Hepatocyte (in vitro differentiated cells): ENCODE measurements around the gene EGLN2.

Source experiments
- EZH2 ChIP-seq: fragments of 200-600 bp; sonication (generic); IDR thresholded peaks from 2 replicates; pipeline ENCODE4 v1.6.1; 2016; ENCODE audit warnings: antibody characterized with exemption, mild to moderate bottlenecking, borderline replicate concordance
- TF ChIP-seq, protein P1 (sequence below): fragments of 200-600 bp; sonication (generic); IDR thresholded peaks from 2 replicates; pipeline ENCODE4 v1.5.1; 2016; ENCODE audit warnings: antibody characterized with exemption, mild to moderate bottlenecking; ENCODE audit not compliant: poor library complexity

DNA sequence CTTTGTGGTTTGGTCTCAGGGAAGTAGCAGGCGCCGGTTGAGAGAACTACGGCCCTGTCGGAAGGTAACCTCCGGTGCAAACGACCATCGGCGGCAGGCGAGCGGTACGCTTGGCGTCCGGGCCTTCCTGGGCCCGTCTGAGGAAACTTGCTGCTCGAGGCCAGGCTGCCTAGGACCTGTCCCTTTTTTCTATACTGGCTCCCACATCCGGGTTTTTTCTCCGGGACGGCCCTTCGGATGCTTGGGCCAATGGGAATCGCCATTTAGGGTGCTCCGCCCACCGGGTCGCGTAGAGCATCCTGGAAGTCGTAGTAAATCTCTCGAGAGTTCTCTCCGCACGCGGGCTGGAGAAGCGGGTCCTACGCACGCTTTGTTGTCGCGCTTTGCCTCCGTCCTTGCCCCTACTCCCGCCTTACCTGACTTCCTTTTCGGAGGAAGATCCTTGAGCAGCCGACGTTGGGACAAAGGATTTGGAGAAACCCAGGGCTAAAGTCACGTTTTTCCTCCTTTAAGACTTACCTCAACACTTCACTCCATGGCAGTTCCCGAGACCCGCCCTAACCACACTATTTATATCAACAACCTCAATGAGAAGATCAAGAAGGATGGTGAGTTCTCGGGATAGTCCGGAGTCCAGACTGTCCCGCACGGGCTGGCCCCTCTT, 48.0 kb upstream of the EGLN2 start, which contains the start of gene SNRPA:
- TF ChIP-seq, protein P1, sequence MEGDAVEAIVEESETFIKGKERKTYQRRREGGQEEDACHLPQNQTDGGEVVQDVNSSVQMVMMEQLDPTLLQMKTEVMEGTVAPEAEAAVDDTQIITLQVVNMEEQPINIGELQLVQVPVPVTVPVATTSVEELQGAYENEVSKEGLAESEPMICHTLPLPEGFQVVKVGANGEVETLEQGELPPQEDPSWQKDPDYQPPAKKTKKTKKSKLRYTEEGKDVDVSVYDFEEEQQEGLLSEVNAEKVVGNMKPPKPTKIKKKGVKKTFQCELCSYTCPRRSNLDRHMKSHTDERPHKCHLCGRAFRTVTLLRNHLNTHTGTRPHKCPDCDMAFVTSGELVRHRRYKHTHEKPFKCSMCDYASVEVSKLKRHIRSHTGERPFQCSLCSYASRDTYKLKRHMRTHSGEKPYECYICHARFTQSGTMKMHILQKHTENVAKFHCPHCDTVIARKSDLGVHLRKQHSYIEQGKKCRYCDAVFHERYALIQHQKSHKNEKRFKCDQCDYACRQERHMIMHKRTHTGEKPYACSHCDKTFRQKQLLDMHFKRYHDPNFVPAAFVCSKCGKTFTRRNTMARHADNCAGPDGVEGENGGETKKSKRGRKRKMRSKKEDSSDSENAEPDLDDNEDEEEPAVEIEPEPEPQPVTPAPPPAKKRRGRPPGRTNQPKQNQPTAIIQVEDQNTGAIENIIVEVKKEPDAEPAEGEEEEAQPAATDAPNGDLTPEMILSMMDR: no peak
- no peak for TF ChIP-seq EZH2
